GM21526 (cell line): ENCODE data around the gene LMAN2.
A peak's percentile ranks its signal among the peaks of the same experiment; 100 is the strongest.

Experiments
- ATAC-seq: cut with Tn5 transposase; IDR thresholded peaks from one replicate; pipeline ENCODE4 v1.9.1; 2021; ENCODE audit warnings: moderate library complexity; ENCODE audit not compliant: unreplicated experiment, low FRiP score

LMAN2 gene

GRCh38 chr5:177351392-177352329, at the start of gene LMAN2:
LMAN2 (minus strand) TSS chr5:177351668; CDS start chr5:177351647, 21 bp downstream.
- ATAC-seq, result peak; percentile 90

- ATAC-seq, result no peak
These were observed 48.8 kb upstream of the LMAN2 start, which contains the start of gene PFN3 for GRCh38 chr5:177399997-177400868. PFN3 (minus strand) TSS chr5:177400661; CDS start chr5:177400576, 85 bp downstream.

- no peak for ATAC-seq
These were observed 46.5 kb upstream of the LMAN2 start for GRCh38 chr5:177397875-177398390.

- no peak for ATAC-seq
These were observed 45.3 kb upstream of the LMAN2 start for GRCh38 chr5:177396807-177397206.

GRCh38 chr5:177396078-177396477, 44.6 kb upstream of the LMAN2 start:
- no peak for ATAC-seq

GRCh38 chr5:177393990-177394389, 42.5 kb upstream of the LMAN2 start:
- ATAC-seq, result no peak

- no peak for ATAC-seq
These were observed 41.8 kb upstream of the LMAN2 start for GRCh38 chr5:177393206-177393765.

- ATAC-seq, result no peak
These were observed 41.3 kb upstream of the LMAN2 start for GRCh38 chr5:177392765-177393164.

- ATAC-seq, result peak; percentile 45
These were observed 39.2 kb upstream of the LMAN2 start for GRCh38 chr5:177390363-177391300.

GRCh38 chr5:177389241-177390169, 38.0 kb upstream of the LMAN2 start:
- no peak for ATAC-seq

- ATAC-seq, result no peak
These were observed 37.1 kb upstream of the LMAN2 start for GRCh38 chr5:177388521-177389052.

- ATAC-seq, result no peak
These were observed 35.9 kb upstream of the LMAN2 start for GRCh38 chr5:177387405-177387804.

GRCh38 chr5:177386542-177386941, 35.1 kb upstream of the LMAN2 start:
- ATAC-seq, result no peak

- no peak for ATAC-seq
These were observed 34.3 kb upstream of the LMAN2 start for GRCh38 chr5:177385720-177386119.

- ATAC-seq, result no peak
These were observed 32.7 kb upstream of the LMAN2 start, which contains the start of gene SLC34A1 for GRCh38 chr5:177384134-177384533. SLC34A1 (plus strand) TSS chr5:177384434; CDS start chr5:177385742, 1,308 bp downstream.

- ATAC-seq, result no peak
These were observed 31.7 kb upstream of the LMAN2 start for GRCh38 chr5:177383181-177383580.

- no peak for ATAC-seq
These were observed 31.1 kb upstream of the LMAN2 start for GRCh38 chr5:177382423-177383029.

GRCh38 chr5:177380805-177381126, 29.3 kb upstream of the LMAN2 start:
- no peak for ATAC-seq
